HCT116 (cell line): ENCODE data around the gene CNST.

Experiments
- POLR2A ChIP-seq: IDR thresholded peaks from 2 replicates; pipeline ENCODE4 v1.7.0; 2011; ENCODE audit warnings: borderline replicate concordance; ENCODE audit not compliant: insufficient read depth, insufficient read length; ENCODE audit errors: extremely low read depth
- SIN3A ChIP-seq: IDR thresholded peaks from 2 replicates; pipeline ENCODE4 v1.6.1; 2012; ENCODE audit warnings: low read depth
- TF ChIP-seq, protein P1 (sequence below), 3 experiments: fragments of 200-600 bp in 1 of 3; sonication (generic) in 1 of 3; IDR thresholded peaks in 2 of 3; conservative IDR thresholded peaks in 1 of 3; 2 replicates each; pipeline ENCODE4 v1.5.1; 2012 to 2017; ENCODE audit warnings: low read depth in 2 of 3, low read length in 2 of 3, antibody characterized with exemption in 1 of 3, borderline replicate concordance in 1 of 3, control low read depth in 1 of 3, mild to moderate bottlenecking in 1 of 3, mixed read lengths in 1 of 3, mixed run types in 1 of 3, moderate library complexity in 1 of 3; ENCODE audit not compliant: insufficient read depth in 1 of 3

GRCh38 chr1:246641394-246641793, 75.1 kb downstream of the CNST start:
- TF ChIP-seq SIN3A (no peak), POLR2A (no peak)
- TF ChIP-seq, protein P1, sequence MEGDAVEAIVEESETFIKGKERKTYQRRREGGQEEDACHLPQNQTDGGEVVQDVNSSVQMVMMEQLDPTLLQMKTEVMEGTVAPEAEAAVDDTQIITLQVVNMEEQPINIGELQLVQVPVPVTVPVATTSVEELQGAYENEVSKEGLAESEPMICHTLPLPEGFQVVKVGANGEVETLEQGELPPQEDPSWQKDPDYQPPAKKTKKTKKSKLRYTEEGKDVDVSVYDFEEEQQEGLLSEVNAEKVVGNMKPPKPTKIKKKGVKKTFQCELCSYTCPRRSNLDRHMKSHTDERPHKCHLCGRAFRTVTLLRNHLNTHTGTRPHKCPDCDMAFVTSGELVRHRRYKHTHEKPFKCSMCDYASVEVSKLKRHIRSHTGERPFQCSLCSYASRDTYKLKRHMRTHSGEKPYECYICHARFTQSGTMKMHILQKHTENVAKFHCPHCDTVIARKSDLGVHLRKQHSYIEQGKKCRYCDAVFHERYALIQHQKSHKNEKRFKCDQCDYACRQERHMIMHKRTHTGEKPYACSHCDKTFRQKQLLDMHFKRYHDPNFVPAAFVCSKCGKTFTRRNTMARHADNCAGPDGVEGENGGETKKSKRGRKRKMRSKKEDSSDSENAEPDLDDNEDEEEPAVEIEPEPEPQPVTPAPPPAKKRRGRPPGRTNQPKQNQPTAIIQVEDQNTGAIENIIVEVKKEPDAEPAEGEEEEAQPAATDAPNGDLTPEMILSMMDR (IDR thresholded peaks at IDR 0.05 in 2 of 3, conservative IDR thresholded peaks at IDR 0.05 in 1 of 3; ENCODE audit: borderline replicate concordance in 1 of 3, insufficient read depth in 1 of 3, low read depth in 2 of 3, low read length in 2 of 3): no peak
